Endothelial cell of umbilical vein (primary cell): ENCODE data around the gene SNX25. TPM values are rescaled to one million over a fixed set of nuclear protein-coding genes. Genes with fewer than 3 reads are reported as not detected.

Experiments used
- BruUV-seq: library from RNA; stranded (reverse); fragments of 400-500 nt; replicated peaks from 2 replicates; lab custom pipeline; 2021; lab: Mats Ljungman, UMichigan
- CTCF ChIA-PET: fragments of 300-600, 350-600 bp; sonication (Branson Sonifier 250); formaldehyde crosslinking; loops from one replicate; lab custom pipeline; 2021; ENCODE audit warnings: antibody characterized with exemption, inconsistent platforms; lab: Charles Lee
- POLR2A ChIA-PET: fragments of 300-600, 350-600 bp; sonication (Branson Sonifier 250); formaldehyde crosslinking; loops from one replicate; lab custom pipeline; 2021; ENCODE audit warnings: antibody characterized with exemption, inconsistent platforms; lab: Charles Lee
- DNase-seq: peaks from one replicate; pipeline ENCODE4 v3.0.0-alpha.2; 2011; ENCODE audit warnings: low read depth, low spot score
- FAIRE-seq: peaks from 2 replicates; lab custom pipeline; 2011; peaks lifted over from hg19 to GRCh38; lab: Jason Lieb, UNC
- H2AFZ ChIP-seq: 2 replicates; pipeline ENCODE4 v1.6.0; 2012; ENCODE audit warnings: low read depth, low read length, control low read depth, inconsistent platforms
- H3K27ac ChIP-seq: 2 replicates; pipeline ENCODE4 v1.5.1; 2011; ENCODE audit warnings: low read depth, mild to moderate bottlenecking, control low read depth, low read length, moderate library complexity; ENCODE audit not compliant: insufficient read depth
- H3K27me3 ChIP-seq, 2 experiments: 2 replicates each; pipeline versions ENCODE4 v1.6.0 to v1.6.1; 2011; ENCODE audit warnings: low read length in 2 of 2, mixed read lengths in 1 of 2; ENCODE audit not compliant: control insufficient read depth in 2 of 2, insufficient read depth in 2 of 2
- H3K36me3 ChIP-seq, 2 experiments: 2 replicates in 1 of 2; 3 replicates in 1 of 2; pipeline ENCODE4 v1.5.1; 2011; ENCODE audit warnings: low read length in 2 of 2, mild to moderate bottlenecking in 1 of 2, moderate library complexity in 1 of 2; ENCODE audit not compliant: control insufficient read depth in 2 of 2, insufficient read depth in 2 of 2; ENCODE audit errors: extremely low read depth in 1 of 2
- H3K4me1 ChIP-seq: 3 replicates; pipeline ENCODE4 v1.5.1; 2011; ENCODE audit warnings: mild to moderate bottlenecking, low read length; ENCODE audit not compliant: control insufficient read depth, insufficient read depth; ENCODE audit errors: extremely low read depth
- H3K4me2 ChIP-seq: 2 replicates; pipeline ENCODE4 v1.6.1; 2011; ENCODE audit warnings: low read length, control low read depth, mixed read lengths; ENCODE audit not compliant: insufficient read depth
- H3K4me3 ChIP-seq, 3 experiments: fragments of 200-600 bp in 1 of 3; sonication (generic), shearing (Covaris generic) in 1 of 3; replicated peaks in 1 of 3; 2 replicates each; pipeline ENCODE4 v1.5.1; 2011 to 2016; ENCODE audit warnings: control low read depth in 3 of 3, low read length in 3 of 3, mild to moderate bottlenecking in 2 of 3, inconsistent platforms in 1 of 3, low read depth in 1 of 3, moderate library complexity in 1 of 3; ENCODE audit not compliant: insufficient read depth in 1 of 3
- H3K79me2 ChIP-seq: 2 replicates; pipeline ENCODE4 v1.6.0; 2012; ENCODE audit warnings: low read length, inconsistent platforms; ENCODE audit not compliant: control insufficient read depth, insufficient read depth
- H3K9ac ChIP-seq: replicated peaks from 2 replicates; pipeline ENCODE3; 2011; ENCODE audit warnings: low read length, control low read depth; ENCODE audit not compliant: insufficient read depth; ENCODE audit errors: extremely low read depth
- H3K9me1 ChIP-seq: replicated peaks from 3 replicates; pipeline ENCODE4 v1.6.0; 2011; ENCODE audit warnings: mild to moderate bottlenecking, low read length; ENCODE audit not compliant: control insufficient read depth, insufficient read depth; ENCODE audit errors: extremely low read depth
- H3K9me3 ChIP-seq: replicated peaks from 2 replicates; pipeline ENCODE4 v1.5.1; 2012; ENCODE audit warnings: low read length, inconsistent platforms; ENCODE audit not compliant: control insufficient read depth, insufficient read depth
- H4K20me1 ChIP-seq: replicated peaks from 2 replicates; pipeline ENCODE3; 2011; ENCODE audit warnings: mild to moderate bottlenecking, low read length; ENCODE audit not compliant: control insufficient read depth, insufficient read depth; ENCODE audit errors: extremely low read depth
- CTCF ChIP-seq, 2 donors: IDR thresholded peaks; 1 replicate in 1 of 2; 2 replicates in 1 of 2; pipeline ENCODE4 v1.5.1; 2011; ENCODE audit warnings: low read length in 2 of 2, mild to moderate bottlenecking in 2 of 2, moderate library complexity in 2 of 2, control low read depth in 1 of 2, inconsistent platforms in 1 of 2, low read depth in 1 of 2; ENCODE audit not compliant: insufficient read depth in 1 of 2; ENCODE audit errors: extremely low read depth in 1 of 2
- GATA2 ChIP-seq: IDR thresholded peaks from 2 replicates; pipeline ENCODE4 v1.7.0; 2011; ENCODE audit warnings: low read depth, mild to moderate bottlenecking, moderate library complexity, mixed read lengths, low read length; ENCODE audit not compliant: insufficient read length, insufficient read depth
- JUN ChIP-seq: IDR thresholded peaks from 2 replicates; pipeline ENCODE4 v1.6.1; 2011; ENCODE audit warnings: borderline replicate concordance, low read depth; ENCODE audit not compliant: insufficient read length, insufficient read depth
- MYC ChIP-seq: IDR thresholded peaks from one replicate; pipeline ENCODE4 v1.6.1; 2011; ENCODE audit warnings: mild to moderate bottlenecking, low read depth, low read length
- dilution Hi-C: fragments of 300-500 bp; cut with MboI; formaldehyde crosslinking; loops from one replicate; pipeline ENCODE4 v1.15.0; 2019; ENCODE audit warnings: low sequenced_read_pairs; ENCODE audit not compliant: extremely low pct_ligation_motif_present
- intact Hi-C: fragments of 100-400 bp; cut with micrococcal nuclease; formaldehyde crosslinking; loops from one replicate; pipeline ENCODE4 v1.10.0; 2022
- polyA plus RNA-seq, 4 experiments: library from polyadenylated mRNA; depleted of rRNA in 3 of 4; stranded (reverse) in 3 of 4; unstranded in 1 of 4; fragments of >200 nt; gene quantifications; 2 replicates each; pipeline versions ENCODE4 v1.2.1 to v1.2.3, GENCODE V29; 2011 to 2012; ENCODE audit warnings: missing spikeins in 1 of 4
- total RNA-seq: library from RNA; stranded (reverse); gene quantifications from 2 replicates; pipeline ENCODE4 v1.2.3, GENCODE V29; 2021

The SNX25 gene
- total and polyA plus RNA-seq, 2 donors (not counting 3 experiments of a cell fraction or from before 2014, with no cell fraction given), result 6.6 to 16.1 TPM

- TF ChIP-seq MYC, result no peak
- no peak for TF ChIP-seq CTCF (IDR thresholded peaks at IDR 0.05; ENCODE audit: extremely low read depth in 1 of 2, insufficient read depth in 1 of 2, low read depth in 1 of 2, low read length in 2 of 2)
- no peak for TF ChIP-seq GATA2
- no peak for TF ChIP-seq JUN
- CTCF ChIA-PET, result interaction anchor here (8.0 kb wide), 1 partner anchor 10 kb away, joined by 74 read pairs; no protein-coding TSS in a partner anchor
- dilution Hi-C loops, result no loop called here
- FAIRE-seq (no peak), DNase-seq (no peak)
- Histone ChIP-seq H3K9me1 (no peaks in the 10 kb centered on the region), H3K4me2 (no peak overlapping the region), H3K79me2 (peaks cover 22% of the 10 kb centered on the region), H3K9ac (no peak overlapping the region), H3K27me3 (no peaks in the 10 kb centered on the region), H4K20me1 (no peaks in the 10 kb centered on the region), H3K27ac (no peak overlapping the region), H3K4me3 (no peak overlapping the region), H3K36me3 (no peaks in the 10 kb centered on the region), H3K9me3 (no peaks in the 10 kb centered on the region), H2AFZ (no peak overlapping the region), H3K4me1 (no peaks in the 10 kb centered on the region)
- POLR2A ChIA-PET, result no interaction called here
- intact Hi-C loops, result no loop called here
- BruUV-seq, result no TSS peak
Observed at GRCh38 chr4:185194924-185195888, 14.2 kb upstream of the SNX25 start.
